SU-DHL-6 (cell line): Measurements from ENCODE around the gene CLIC6.

Source experiments
- EZH2phosphoT487 ChIP-seq: fragments of 200-600 bp; sonication (generic), shearing (Covaris generic); conservative IDR thresholded peaks from 2 replicates; pipeline ENCODE4 v1.6.1; 2018; ENCODE audit warnings: mild to moderate bottlenecking, antibody characterized with exemption, low read length, moderate library complexity, mixed read lengths
- TF ChIP-seq, protein P1 (sequence below): fragments of 200-600 bp; sonication (generic); IDR thresholded peaks from one replicate; pipeline ENCODE4 v1.5.1; 2017; ENCODE audit warnings: antibody characterized with exemption, mild to moderate bottlenecking, low read length, moderate library complexity; ENCODE audit not compliant: insufficient read depth, poor library complexity, severe bottlenecking

DNA sequence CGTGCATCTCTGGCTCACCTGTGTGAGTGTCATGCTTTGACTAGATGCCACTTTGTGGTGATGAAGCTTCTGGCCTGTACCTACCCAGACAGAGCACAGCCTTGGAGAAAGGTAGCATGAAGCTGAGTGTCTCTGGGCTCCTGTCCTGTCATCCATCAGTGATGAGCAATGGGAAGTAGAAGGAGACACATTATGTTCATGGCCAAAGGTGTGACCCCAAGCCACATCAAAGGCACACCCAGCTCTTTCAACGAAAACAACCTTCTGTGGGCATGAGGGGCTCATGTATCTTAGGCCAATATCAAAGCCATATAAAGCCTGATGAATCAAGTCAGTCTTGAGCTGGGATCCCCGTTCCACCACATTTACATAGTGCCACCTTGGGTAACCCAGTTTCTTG lies 1.0 kb upstream of the CLIC6 start:
- TF ChIP-seq, protein P1, sequence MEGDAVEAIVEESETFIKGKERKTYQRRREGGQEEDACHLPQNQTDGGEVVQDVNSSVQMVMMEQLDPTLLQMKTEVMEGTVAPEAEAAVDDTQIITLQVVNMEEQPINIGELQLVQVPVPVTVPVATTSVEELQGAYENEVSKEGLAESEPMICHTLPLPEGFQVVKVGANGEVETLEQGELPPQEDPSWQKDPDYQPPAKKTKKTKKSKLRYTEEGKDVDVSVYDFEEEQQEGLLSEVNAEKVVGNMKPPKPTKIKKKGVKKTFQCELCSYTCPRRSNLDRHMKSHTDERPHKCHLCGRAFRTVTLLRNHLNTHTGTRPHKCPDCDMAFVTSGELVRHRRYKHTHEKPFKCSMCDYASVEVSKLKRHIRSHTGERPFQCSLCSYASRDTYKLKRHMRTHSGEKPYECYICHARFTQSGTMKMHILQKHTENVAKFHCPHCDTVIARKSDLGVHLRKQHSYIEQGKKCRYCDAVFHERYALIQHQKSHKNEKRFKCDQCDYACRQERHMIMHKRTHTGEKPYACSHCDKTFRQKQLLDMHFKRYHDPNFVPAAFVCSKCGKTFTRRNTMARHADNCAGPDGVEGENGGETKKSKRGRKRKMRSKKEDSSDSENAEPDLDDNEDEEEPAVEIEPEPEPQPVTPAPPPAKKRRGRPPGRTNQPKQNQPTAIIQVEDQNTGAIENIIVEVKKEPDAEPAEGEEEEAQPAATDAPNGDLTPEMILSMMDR: no peak
- no peak for TF ChIP-seq EZH2phosphoT487
